Parathyroid adenoma (tissue), 2 donors: ENCODE measurements around the gene TRPT1.

Source experiments
- H2AFZ ChIP-seq: fragments of 300-600 bp; sonication (generic); one replicate; pipeline ENCODE4 v1.7.0; 2017; ENCODE audit warnings: antibody characterized with exemption, mild to moderate bottlenecking
- H3K27ac ChIP-seq: fragments of 300-600 bp; sonication (generic); one replicate; pipeline ENCODE4 v1.7.0; 2017
- H3K27me3 ChIP-seq: fragments of 300-600 bp; sonication (generic); one replicate; pipeline ENCODE4 v1.7.0; 2017; ENCODE audit warnings: low read length; ENCODE audit not compliant: control insufficient read depth, insufficient read depth
- H3K36me3 ChIP-seq: fragments of 300-600 bp; sonication (generic); one replicate; pipeline ENCODE4 v1.7.0; 2017; ENCODE audit warnings: low read length; ENCODE audit not compliant: control insufficient read depth, insufficient read depth
- H3K4me1 ChIP-seq: fragments of 300-600 bp; sonication (generic); one replicate; pipeline ENCODE4 v1.7.0; 2017; ENCODE audit warnings: control low read depth
- H3K4me2 ChIP-seq: fragments of 300-600 bp; sonication (generic); one replicate; pipeline ENCODE4 v1.7.0; 2017; ENCODE audit warnings: low read length
- H3K4me3 ChIP-seq: fragments of 300-600 bp; sonication (generic); one replicate; pipeline ENCODE4 v1.7.0; 2017; ENCODE audit warnings: low read depth, low read length
- H3K79me2 ChIP-seq: fragments of 300-600 bp; sonication (generic); one replicate; pipeline ENCODE4 v1.7.0; 2017; ENCODE audit warnings: control low read depth
- H3K9ac ChIP-seq: fragments of 300-600 bp; sonication (generic); one replicate; pipeline ENCODE4 v1.7.0; 2017; ENCODE audit warnings: mild to moderate bottlenecking
- H3K9me3 ChIP-seq: fragments of 300-600 bp; sonication (generic); one replicate; pipeline ENCODE4 v1.7.0; 2017; ENCODE audit warnings: low read length; ENCODE audit not compliant: control insufficient read depth
- TF ChIP-seq, protein P1 (sequence below): fragments of 300-600 bp; sonication (generic); IDR thresholded peaks from one replicate; pipeline ENCODE4 v1.7.0; 2017; ENCODE audit warnings: antibody characterized with exemption, mild to moderate bottlenecking
- donor health status: primary hyperparathyroidism.

Gene TRPT1

GRCh38 chr11:64204080-64204440 is 21.9 kb downstream of the TRPT1 start:
- peaks cover 4% of the 10 kb centered on the region for H3K4me1 ChIP-seq
- no peak overlapping the region for H2AFZ ChIP-seq
- TF ChIP-seq, protein P1, sequence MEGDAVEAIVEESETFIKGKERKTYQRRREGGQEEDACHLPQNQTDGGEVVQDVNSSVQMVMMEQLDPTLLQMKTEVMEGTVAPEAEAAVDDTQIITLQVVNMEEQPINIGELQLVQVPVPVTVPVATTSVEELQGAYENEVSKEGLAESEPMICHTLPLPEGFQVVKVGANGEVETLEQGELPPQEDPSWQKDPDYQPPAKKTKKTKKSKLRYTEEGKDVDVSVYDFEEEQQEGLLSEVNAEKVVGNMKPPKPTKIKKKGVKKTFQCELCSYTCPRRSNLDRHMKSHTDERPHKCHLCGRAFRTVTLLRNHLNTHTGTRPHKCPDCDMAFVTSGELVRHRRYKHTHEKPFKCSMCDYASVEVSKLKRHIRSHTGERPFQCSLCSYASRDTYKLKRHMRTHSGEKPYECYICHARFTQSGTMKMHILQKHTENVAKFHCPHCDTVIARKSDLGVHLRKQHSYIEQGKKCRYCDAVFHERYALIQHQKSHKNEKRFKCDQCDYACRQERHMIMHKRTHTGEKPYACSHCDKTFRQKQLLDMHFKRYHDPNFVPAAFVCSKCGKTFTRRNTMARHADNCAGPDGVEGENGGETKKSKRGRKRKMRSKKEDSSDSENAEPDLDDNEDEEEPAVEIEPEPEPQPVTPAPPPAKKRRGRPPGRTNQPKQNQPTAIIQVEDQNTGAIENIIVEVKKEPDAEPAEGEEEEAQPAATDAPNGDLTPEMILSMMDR = no peak
- H3K4me3 ChIP-seq = no peak overlapping the region
- H3K9ac ChIP-seq = no peak overlapping the region
- H3K9me3 ChIP-seq = no peaks in the 10 kb centered on the region
- H3K27ac ChIP-seq = peak overlapping the region; percentile 24
- H3K36me3 ChIP-seq = no peaks in the 10 kb centered on the region
- H3K4me2 ChIP-seq = no peak overlapping the region
- H3K79me2 ChIP-seq = no peaks in the 10 kb centered on the region
- no peaks in the 10 kb centered on the region for H3K27me3 ChIP-seq

- peaks cover 4% of the 10 kb centered on the region for H3K4me1 ChIP-seq
- no peak overlapping the region for H2AFZ ChIP-seq
- no peak overlapping the region for H3K9ac ChIP-seq
- H3K27me3 ChIP-seq = no peaks in the 10 kb centered on the region
- H3K4me2 ChIP-seq = no peak overlapping the region
- H3K79me2 ChIP-seq = no peaks in the 10 kb centered on the region
- H3K27ac ChIP-seq = no peak overlapping the region
- H3K9me3 ChIP-seq = no peaks in the 10 kb centered on the region
- no peaks in the 10 kb centered on the region for H3K36me3 ChIP-seq
- TF ChIP-seq, protein P1 = no peak
- no peak overlapping the region for H3K4me3 ChIP-seq
Measured at GRCh38 chr11:64203421-64204079, 22.4 kb downstream of the TRPT1 start.

DNA sequence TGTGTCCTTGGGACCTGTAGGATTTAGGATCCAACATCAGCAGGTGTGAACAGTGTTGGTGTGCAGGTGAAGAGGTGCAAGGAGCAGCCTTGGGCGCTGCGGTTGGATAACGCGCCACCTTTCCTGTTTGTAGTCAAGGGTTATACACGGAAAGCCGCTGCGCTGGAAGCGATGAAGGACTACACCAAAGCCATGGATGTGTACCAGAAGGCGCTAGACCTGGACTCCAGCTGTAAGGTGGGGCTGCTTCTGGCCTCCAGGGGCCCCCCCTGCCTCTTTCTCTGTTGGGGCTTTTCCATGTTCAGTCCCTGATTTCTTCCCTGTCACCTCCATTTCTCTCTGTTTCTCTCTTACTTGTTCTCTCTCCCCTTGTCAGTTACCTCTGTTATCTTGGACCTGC is 23.0 kb downstream of the TRPT1 start:
- Histone ChIP-seq H3K9me3 (no peaks in the 10 kb centered on the region), H3K27me3 (no peaks in the 10 kb centered on the region), H3K79me2 (no peaks in the 10 kb centered on the region), H2AFZ (no peak overlapping the region), H3K36me3 (no peaks in the 10 kb centered on the region), H3K4me2 (no peak overlapping the region), H3K4me1 (peaks cover 4% of the 10 kb centered on the region), H3K27ac (no peak overlapping the region), H3K4me3 (no peak overlapping the region), H3K9ac (no peak overlapping the region)
- TF ChIP-seq, protein P1 = no peak

- Histone ChIP-seq H2AFZ (no peak overlapping the region), H3K79me2 (no peaks in the 10 kb centered on the region), H3K9me3 (no peaks in the 10 kb centered on the region), H3K27me3 (no peaks in the 10 kb centered on the region), H3K27ac (no peak overlapping the region), H3K4me3 (no peak overlapping the region), H3K36me3 (no peaks in the 10 kb centered on the region), H3K4me1 (peaks cover 4% of the 10 kb centered on the region), H3K4me2 (no peak overlapping the region), H3K9ac (no peak overlapping the region)
- TF ChIP-seq, protein P1 = no peak
Measured at GRCh38 chr11:64201543-64201942, 24.4 kb downstream of the TRPT1 start.

DNA sequence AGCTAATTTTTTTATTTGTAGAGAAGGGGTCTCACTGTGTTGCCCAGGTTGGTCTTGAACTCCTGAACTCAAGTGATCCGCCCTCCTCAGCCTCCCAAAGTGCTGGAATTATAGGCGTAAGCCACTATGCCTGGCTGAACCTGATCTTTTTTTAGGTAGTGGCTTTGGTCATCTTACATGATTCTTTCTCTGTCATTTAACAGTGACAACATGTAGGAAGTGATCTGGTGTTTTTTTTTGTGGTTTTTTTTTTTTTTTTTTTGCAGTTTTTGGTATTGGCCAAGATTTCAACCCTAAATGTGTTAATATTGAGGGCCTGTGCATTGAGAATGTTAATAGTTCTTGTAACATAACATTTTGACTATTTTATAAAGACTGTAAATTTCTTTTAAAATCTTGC is 27.5 kb downstream of the TRPT1 start:
- H3K4me1 ChIP-seq = no peaks in the 10 kb centered on the region
- H2AFZ ChIP-seq = no peak overlapping the region
- no peaks in the 10 kb centered on the region for H3K79me2 ChIP-seq
- no peak overlapping the region for H3K4me3 ChIP-seq
- H3K27ac ChIP-seq = no peak overlapping the region
- no peaks in the 10 kb centered on the region for H3K27me3 ChIP-seq
- H3K9me3 ChIP-seq = no peaks in the 10 kb centered on the region
- H3K9ac ChIP-seq = no peak overlapping the region
- TF ChIP-seq, protein P1 = no peak
- H3K36me3 ChIP-seq = no peaks in the 10 kb centered on the region
- H3K4me2 ChIP-seq = no peak overlapping the region
